SK-N-SH (cell line): ENCODE measurements around the gene PDIK1L. TPM values are rescaled to one million over a fixed set of nuclear protein-coding genes. Genes with fewer than 3 reads are reported as not detected.

Source experiments
- CTCF ChIA-PET: fragments of 300-600, 350-600 bp; formaldehyde crosslinking; extraction: SDS; loops from one replicate; lab custom pipeline; 2021; lab: Yijun Ruan, JAX
- POLR2A ChIA-PET: fragments of 350-600 bp; sonication (Branson Sonifier 250); formaldehyde crosslinking; extraction: SDS; loops from one replicate; lab custom pipeline; 2020; ENCODE audit warnings: antibody characterized with exemption, inconsistent platforms; lab: Yijun Ruan, JAX
- DNase-seq: peaks from one replicate; pipeline ENCODE4 v3.0.0; 2012
- H2AFZ ChIP-seq: fragments of 200-600 bp; sonication (generic); 2 replicates; pipeline ENCODE4 v1.8.1; 2016; ENCODE audit warnings: antibody characterized with exemption, mild to moderate bottlenecking, low read depth
- H3F3A ChIP-seq: fragments of 200-600 bp; sonication (generic); replicated peaks from 2 replicates; pipeline ENCODE3; 2016; ENCODE audit warnings: antibody characterized with exemption, mild to moderate bottlenecking; ENCODE audit not compliant: insufficient read depth
- H3K27ac ChIP-seq, 2 experiments: fragments of 200-500 bp in 1 of 2; fragments of 200-600 bp in 1 of 2; sonication (Bioruptor generic) in 1 of 2; sonication (generic), shearing (Covaris generic) in 1 of 2; 2 replicates each; pipeline versions ENCODE4 v1.5.1 to v1.6.1; 2014 to 2016; ENCODE audit warnings: low read depth in 2 of 2, inconsistent platforms in 1 of 2, low read length in 1 of 2, mild to moderate bottlenecking in 1 of 2, mixed read lengths in 1 of 2
- H3K27me3 ChIP-seq: fragments of 200-600 bp; sonication (generic), shearing (Covaris generic); 2 replicates; pipeline ENCODE4 v1.6.1; 2016; ENCODE audit warnings: mixed run types; ENCODE audit not compliant: insufficient read depth
- H3K36me3 ChIP-seq, 2 experiments: fragments of 200-500 bp in 1 of 2; fragments of 200-600 bp in 1 of 2; sonication (Bioruptor generic) in 1 of 2; sonication (generic) in 1 of 2; replicated peaks in 1 of 2; 2 replicates each; pipeline versions ENCODE3 to v1.5.1; 2014 to 2016; ENCODE audit warnings: low read length in 1 of 2, mild to moderate bottlenecking in 1 of 2; ENCODE audit not compliant: insufficient read depth in 2 of 2, control insufficient read depth in 1 of 2
- H3K4me1 ChIP-seq, 2 experiments: fragments of 200-500 bp in 1 of 2; fragments of 200-600 bp in 1 of 2; sonication (Bioruptor generic) in 1 of 2; sonication (generic), shearing (Covaris generic) in 1 of 2; 2 replicates each; pipeline versions ENCODE4 v1.5.1 to v1.6.1; 2014 to 2016; ENCODE audit warnings: low read depth in 1 of 2, low read length in 1 of 2, mixed run types in 1 of 2; ENCODE audit not compliant: insufficient read depth in 2 of 2, control insufficient read depth in 1 of 2
- H3K4me2 ChIP-seq: fragments of 200-600 bp; sonication (generic), shearing (Covaris generic); 2 replicates; pipeline ENCODE4 v1.6.1; 2017; ENCODE audit warnings: mixed run types
- H3K4me3 ChIP-seq, 2 experiments: fragments of 200-500 bp in 1 of 2; fragments of 200-600 bp in 1 of 2; sonication (Bioruptor generic) in 1 of 2; sonication (generic), shearing (Covaris generic) in 1 of 2; 2 replicates each; pipeline versions ENCODE4 v1.5.1 to v1.8.1; 2014 to 2016; ENCODE audit warnings: low read depth in 2 of 2, inconsistent platforms in 1 of 2, low read length in 1 of 2, mild to moderate bottlenecking in 1 of 2, mixed read lengths in 1 of 2, moderate library complexity in 1 of 2
- H3K79me2 ChIP-seq: fragments of 200-600 bp; sonication (generic); 2 replicates; pipeline ENCODE4 v1.8.1; 2017; ENCODE audit warnings: mild to moderate bottlenecking; ENCODE audit not compliant: insufficient read depth
- H3K9ac ChIP-seq: fragments of 200-600 bp; sonication (generic); 2 replicates; pipeline ENCODE4 v1.6.1; 2017; ENCODE audit warnings: mixed run types
- H3K9me2 ChIP-seq: fragments of 200-600 bp; sonication (generic); 2 replicates; pipeline ENCODE4 v1.6.1; 2017; ENCODE audit warnings: mixed run types
- H3K9me3 ChIP-seq: fragments of 200-600 bp; sonication (generic); 2 replicates; pipeline ENCODE4 v1.6.1; 2017; ENCODE audit warnings: mixed run types, mild to moderate bottlenecking, moderate library complexity
- H4K20me1 ChIP-seq: fragments of 200-600 bp; sonication (generic); 2 replicates; pipeline ENCODE4 v1.6.1; 2017; ENCODE audit warnings: mild to moderate bottlenecking, mixed run types; ENCODE audit not compliant: insufficient read depth
- CHD2 ChIP-seq: fragments of 150-350 bp; IDR thresholded peaks from 2 replicates; pipeline ENCODE4 v1.6.1; 2018; ENCODE audit warnings: low read length; ENCODE audit not compliant: partially characterized antibody
- CTCF ChIP-seq: fragments of 200-600 bp; sonication (generic); IDR thresholded peaks from 2 replicates; pipeline ENCODE4 v1.6.1; 2017; ENCODE audit warnings: antibody characterized with exemption, mild to moderate bottlenecking, moderate library complexity
- ELF1 ChIP-seq: IDR thresholded peaks from 2 replicates; pipeline ENCODE4 v1.4.0; 2012
- EZH2phosphoT487 ChIP-seq: fragments of 200-600 bp; sonication (generic); IDR thresholded peaks from 2 replicates; pipeline ENCODE4 v1.6.1; 2017; ENCODE audit warnings: low read depth, mixed run types, mild to moderate bottlenecking, antibody characterized with exemption, moderate library complexity, borderline replicate concordance
- GATA2 ChIP-seq: sonication (generic); formaldehyde crosslinking; IDR thresholded peaks from 2 replicates; pipeline ENCODE4 v1.5.0; 2020; ENCODE audit warnings: mild to moderate bottlenecking, missing genetic modification reagents
- IRF3 ChIP-seq: fragments of 150-350 bp; IDR thresholded peaks from 2 replicates; pipeline ENCODE4 v1.6.1; 2016; ENCODE audit warnings: mild to moderate bottlenecking, low read depth, low read length
- MEF2A ChIP-seq: IDR thresholded peaks from 2 replicates; pipeline ENCODE4 v1.4.0; 2012; ENCODE audit warnings: low read depth, borderline replicate concordance
- PBX3 ChIP-seq: IDR thresholded peaks from 2 replicates; pipeline ENCODE4; 2012
- POLR2AphosphoS5 ChIP-seq: IDR thresholded peaks from 2 replicates; pipeline ENCODE4 v1.6.1; 2012; ENCODE audit warnings: low read depth, low read length
- RFX5 ChIP-seq: IDR thresholded peaks from 2 replicates; pipeline ENCODE4 v1.6.1; 2012; ENCODE audit warnings: mild to moderate bottlenecking, improper control_type of control experiment, low read length
- RXRA ChIP-seq: IDR thresholded peaks from 2 replicates; pipeline ENCODE4 v1.4.0; 2012; ENCODE audit warnings: low read depth, mild to moderate bottlenecking, borderline replicate concordance
- SIN3A ChIP-seq: IDR thresholded peaks from 2 replicates; pipeline ENCODE4 v1.6.1; 2012; ENCODE audit warnings: low read depth, mild to moderate bottlenecking, low read length, moderate library complexity, borderline replicate concordance
- TCF12 ChIP-seq: IDR thresholded peaks from 2 replicates; pipeline ENCODE4 v1.4.0; 2012
- WGBS: methylation state at CpG from one replicate; pipeline ENCODE4 v1.1.6; 2017; ENCODE audit warnings: low lambda C conversion rate; 5-methylcytosine and 5-hydroxymethylcytosine counted together
- polyA plus RNA-seq, 3 experiments: library from polyadenylated mRNA; depleted of rRNA; stranded (reverse); fragments of >200 nt; gene quantifications; 2 replicates each; pipeline ENCODE4 v1.2.3, GENCODE V29; 2012
- TF ChIP-seq, protein P1 (sequence below): IDR thresholded peaks from 2 replicates; pipeline ENCODE4 v1.6.1; 2012; ENCODE audit warnings: mild to moderate bottlenecking, low read depth, low read length, moderate library complexity

The PDIK1L gene
- polyA plus RNA-seq, 1 of the 3 experiments (the other 2 are of a cell fraction), result 1.2 TPM

GRCh38 chr1:26069941-26070295 is 41.7 kb upstream of the PDIK1L start:
- H3K27ac ChIP-seq, result no peak overlapping the region
- H3K4me3 ChIP-seq, result no peak overlapping the region
- 21% methylated on average over 1 of the region's 1 CpG for WGBS
- no peaks in the 10 kb centered on the region for H4K20me1 ChIP-seq
- H3K9me3 ChIP-seq, result no peaks in the 10 kb centered on the region
- ChIA-PET POLR2A (no interaction called here), CTCF (no interaction called here)
- no peak overlapping the region for H3K9ac ChIP-seq
- H3K9me2 ChIP-seq, result no peaks in the 10 kb centered on the region
- no peaks in the 10 kb centered on the region for H3F3A ChIP-seq
- DNase-seq, result no peak
- H2AFZ ChIP-seq, result no peak overlapping the region
- peaks cover 0 to 3% of the 10 kb centered on the region in 2 experiments; a peak in 1 of 4 replicates for H3K4me1 ChIP-seq
- TF ChIP-seq RFX5, result no peak
- TF ChIP-seq MEF2A, result no peak
- TF ChIP-seq RXRA, result no peak
- no peaks in the 10 kb centered on the region for H3K36me3 ChIP-seq
- H3K4me2 ChIP-seq, result no peak overlapping the region
- no peaks in the 10 kb centered on the region for H3K79me2 ChIP-seq
- peaks cover 33% of the 10 kb centered on the region for H3K27me3 ChIP-seq

DNA sequence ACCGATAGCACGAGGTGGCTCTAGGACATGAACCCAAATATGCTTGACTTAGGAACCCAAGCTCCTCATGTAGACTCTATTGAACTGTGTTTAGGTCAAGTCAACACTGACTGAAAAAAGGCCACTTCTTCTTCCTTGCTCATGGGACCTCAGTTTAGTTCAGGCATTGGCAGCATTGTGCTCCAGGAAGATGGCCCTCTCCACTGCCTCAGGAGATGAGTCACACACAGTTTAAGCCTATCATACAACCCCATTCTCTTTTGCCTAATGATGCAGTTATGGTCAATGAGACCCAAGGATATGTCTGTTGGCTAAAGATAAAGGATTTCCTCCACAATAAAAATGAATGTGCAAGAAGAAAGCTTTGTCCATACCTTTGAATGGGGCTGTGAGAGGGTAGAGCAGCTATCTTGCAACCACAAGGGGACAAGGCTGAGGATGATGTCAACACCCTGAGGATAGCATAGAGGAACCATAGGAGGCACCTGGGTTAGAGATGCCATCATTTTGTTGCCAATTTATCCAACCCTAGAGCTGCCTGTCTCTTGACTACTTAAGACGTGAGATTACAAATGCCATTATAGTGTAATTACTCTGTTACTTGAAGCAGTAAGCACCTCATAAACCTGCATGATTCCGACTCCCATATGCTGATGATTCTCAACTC is 41.2 kb upstream of the PDIK1L start:
- CTCF ChIA-PET, result interaction anchor here (0.8 kb wide), 2 partner anchors 15 to 26 kb away, joined by 3 read pairs; no protein-coding TSS in a partner anchor
- peaks cover 33% of the 10 kb centered on the region for H3K27me3 ChIP-seq
- H3K79me2 ChIP-seq, result no peaks in the 10 kb centered on the region

More for the DNA sequence above, 41.2 kb upstream of the PDIK1L start:
- Histone ChIP-seq H3K9me2 (no peaks in the 10 kb centered on the region), H3K4me3 (no peak overlapping the region), H3K4me1 (peaks cover 0 to 3% of the 10 kb centered on the region in 2 experiments; a peak in 1 of 4 replicates), H3K36me3 (no peaks in the 10 kb centered on the region), H3K4me2 (no peak overlapping the region), H3K9ac (no peak overlapping the region), H3F3A (no peaks in the 10 kb centered on the region)
- POLR2A ChIA-PET, result no interaction called here
- TF ChIP-seq, protein P1, sequence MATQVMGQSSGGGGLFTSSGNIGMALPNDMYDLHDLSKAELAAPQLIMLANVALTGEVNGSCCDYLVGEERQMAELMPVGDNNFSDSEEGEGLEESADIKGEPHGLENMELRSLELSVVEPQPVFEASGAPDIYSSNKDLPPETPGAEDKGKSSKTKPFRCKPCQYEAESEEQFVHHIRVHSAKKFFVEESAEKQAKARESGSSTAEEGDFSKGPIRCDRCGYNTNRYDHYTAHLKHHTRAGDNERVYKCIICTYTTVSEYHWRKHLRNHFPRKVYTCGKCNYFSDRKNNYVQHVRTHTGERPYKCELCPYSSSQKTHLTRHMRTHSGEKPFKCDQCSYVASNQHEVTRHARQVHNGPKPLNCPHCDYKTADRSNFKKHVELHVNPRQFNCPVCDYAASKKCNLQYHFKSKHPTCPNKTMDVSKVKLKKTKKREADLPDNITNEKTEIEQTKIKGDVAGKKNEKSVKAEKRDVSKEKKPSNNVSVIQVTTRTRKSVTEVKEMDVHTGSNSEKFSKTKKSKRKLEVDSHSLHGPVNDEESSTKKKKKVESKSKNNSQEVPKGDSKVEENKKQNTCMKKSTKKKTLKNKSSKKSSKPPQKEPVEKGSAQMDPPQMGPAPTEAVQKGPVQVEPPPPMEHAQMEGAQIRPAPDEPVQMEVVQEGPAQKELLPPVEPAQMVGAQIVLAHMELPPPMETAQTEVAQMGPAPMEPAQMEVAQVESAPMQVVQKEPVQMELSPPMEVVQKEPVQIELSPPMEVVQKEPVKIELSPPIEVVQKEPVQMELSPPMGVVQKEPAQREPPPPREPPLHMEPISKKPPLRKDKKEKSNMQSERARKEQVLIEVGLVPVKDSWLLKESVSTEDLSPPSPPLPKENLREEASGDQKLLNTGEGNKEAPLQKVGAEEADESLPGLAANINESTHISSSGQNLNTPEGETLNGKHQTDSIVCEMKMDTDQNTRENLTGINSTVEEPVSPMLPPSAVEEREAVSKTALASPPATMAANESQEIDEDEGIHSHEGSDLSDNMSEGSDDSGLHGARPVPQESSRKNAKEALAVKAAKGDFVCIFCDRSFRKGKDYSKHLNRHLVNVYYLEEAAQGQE, result no peak
- TF ChIP-seq CTCF (no peak), POLR2AphosphoS5 (no peak), CHD2 (no peak), ELF1 (no peak), TCF12 (no peak), PBX3 (no peak), MEF2A (no peak), SIN3A (no peak), IRF3 (no peak), EZH2phosphoT487 (no peak), GATA2 (CRISPR knock-in tag) (no peak)
- TF ChIP-seq, all 33 proteins: peak for 0
- WGBS, result 74% methylated on average over 4 of the region's 4 CpGs
- no peak for DNase-seq
- Histone ChIP-seq H4K20me1 (no peaks in the 10 kb centered on the region), H3K9me3 (no peaks in the 10 kb centered on the region), H3K27ac (no peak overlapping the region), H2AFZ (no peak overlapping the region)
